ENCODE results near the gene CEND1.

CEND1 gene

GRCh38 chr11:811446-812245 is 21.8 kb upstream of the CEND1 start:
- no peak for DNase-seq (ENCODE audit: low spot score)

DNA sequence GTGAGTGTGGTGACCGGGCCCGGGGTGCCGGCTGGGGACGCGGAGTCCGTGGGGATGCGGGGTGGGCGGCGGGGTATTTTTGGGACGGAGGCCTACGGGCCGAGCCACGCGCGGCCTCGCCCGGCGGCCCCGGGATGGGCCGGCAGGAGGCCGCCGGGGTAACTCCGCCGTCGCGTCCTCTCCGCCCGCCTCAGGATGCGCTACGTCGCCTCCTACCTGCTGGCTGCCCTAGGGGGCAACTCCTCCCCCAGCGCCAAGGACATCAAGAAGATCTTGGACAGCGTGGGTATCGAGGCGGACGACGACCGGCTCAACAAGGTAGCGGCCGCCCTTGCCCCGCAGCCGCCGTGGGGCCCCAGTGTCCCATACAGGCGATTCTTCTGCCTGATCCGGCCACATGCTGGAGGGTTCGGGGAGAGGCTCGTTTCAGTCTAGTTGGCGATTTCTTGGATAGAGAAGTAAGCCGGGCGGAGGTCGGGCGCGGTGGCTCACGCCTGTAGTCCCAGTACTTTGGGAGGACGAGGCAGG is 20.2 kb upstream of the CEND1 start:
- DNase-seq (ENCODE audit: low spot score): no peak

DNA sequence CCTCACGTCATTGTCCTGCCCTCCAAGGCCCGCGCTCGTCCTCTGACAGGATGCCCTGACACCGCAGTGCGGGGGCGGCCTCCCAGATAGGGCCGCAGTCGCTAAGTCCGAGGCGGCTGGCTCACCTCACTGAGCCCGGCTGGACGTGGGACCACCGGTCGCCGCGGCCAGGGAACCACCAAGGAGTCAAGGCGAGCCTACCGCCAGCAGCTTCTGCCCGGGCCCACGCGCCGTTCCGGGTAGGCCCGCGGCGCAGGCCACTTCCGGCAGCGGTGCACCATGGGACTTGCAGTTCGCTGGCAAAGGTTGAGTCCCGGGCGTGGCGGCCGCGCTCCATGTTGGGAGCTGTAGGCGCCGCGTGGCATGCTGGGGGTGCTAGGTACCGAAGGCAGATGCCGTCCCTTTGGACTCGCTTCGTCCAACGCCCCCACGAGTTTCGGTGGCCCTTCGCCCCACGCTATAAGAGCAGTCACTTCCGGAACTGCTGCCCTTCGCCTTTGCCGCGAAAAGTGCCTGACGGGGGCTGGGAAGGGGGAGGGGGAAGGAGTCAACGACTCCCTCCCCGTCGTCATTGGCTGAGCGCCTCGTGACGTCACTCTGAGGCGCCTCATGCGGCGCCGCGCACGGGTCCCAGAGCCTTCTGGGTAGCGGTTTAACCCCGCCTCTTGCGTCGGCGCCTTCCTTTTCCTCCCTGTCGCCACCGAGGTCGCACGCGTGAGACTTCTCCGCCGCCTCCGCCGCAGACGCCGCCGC is 19.6 kb upstream of the CEND1 start, which contains the start of gene RPLP2:
Gene RPLP2 (plus strand): TSS at position 681 of the 753 bp plus-strand sequence. CDS start 268 bp downstream, outside the sequence.
- DNase-seq (ENCODE audit: low spot score): peak; percentile 93

DNA sequence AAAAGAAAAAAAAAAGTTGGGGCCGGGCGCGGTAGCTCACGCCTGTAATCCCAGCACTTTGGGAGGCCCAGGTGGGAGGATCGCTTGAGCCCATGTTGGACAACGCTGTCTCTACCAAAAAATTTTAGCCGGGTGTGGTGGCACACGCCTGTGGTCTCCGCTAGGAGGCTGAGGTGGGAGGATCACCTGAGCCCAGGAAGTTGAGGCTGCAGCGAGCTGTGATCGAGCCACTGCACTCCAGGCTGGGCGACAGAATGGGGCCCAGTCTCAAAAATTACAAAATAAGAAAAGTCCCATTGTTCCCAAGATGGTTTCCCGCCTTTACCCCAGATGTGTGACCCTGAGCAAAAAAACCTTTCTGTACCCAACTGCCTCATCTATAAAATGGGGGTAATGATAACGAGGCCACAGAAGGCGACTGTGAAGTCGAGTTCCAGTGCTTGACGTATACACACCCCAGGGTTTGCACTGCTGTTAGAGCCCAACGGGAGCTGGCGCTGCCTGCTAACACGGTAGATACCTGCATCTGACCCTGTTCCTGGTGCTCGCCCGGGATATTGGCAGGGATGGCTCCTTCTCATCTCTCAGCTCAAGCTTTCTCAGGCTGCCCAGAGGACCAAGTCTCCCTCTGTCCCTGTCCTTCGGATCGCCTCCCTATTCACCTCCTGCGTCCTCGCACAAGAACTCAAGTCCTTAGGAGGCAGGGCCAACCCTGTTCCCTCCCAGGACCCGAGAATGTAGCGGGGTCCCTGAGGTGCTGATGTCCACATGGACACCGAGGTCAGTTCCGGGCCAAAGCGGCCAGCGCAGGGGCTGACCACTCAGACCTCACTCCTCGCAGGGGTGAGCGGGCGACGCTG is 18.8 kb upstream of the CEND1 start:
- no peak for DNase-seq (ENCODE audit: low spot score)

- no peak for DNase-seq (ENCODE audit: low spot score)
These were observed 14.7 kb upstream of the CEND1 start for GRCh38 chr11:804599-804964.

GRCh38 chr11:803770-804598 is 14.1 kb upstream of the CEND1 start:
- no peak for DNase-seq (ENCODE audit: low spot score)

- no peak for DNase-seq (ENCODE audit: low spot score)
These were observed 13.5 kb upstream of the CEND1 start for GRCh38 chr11:803467-803742.

DNA sequence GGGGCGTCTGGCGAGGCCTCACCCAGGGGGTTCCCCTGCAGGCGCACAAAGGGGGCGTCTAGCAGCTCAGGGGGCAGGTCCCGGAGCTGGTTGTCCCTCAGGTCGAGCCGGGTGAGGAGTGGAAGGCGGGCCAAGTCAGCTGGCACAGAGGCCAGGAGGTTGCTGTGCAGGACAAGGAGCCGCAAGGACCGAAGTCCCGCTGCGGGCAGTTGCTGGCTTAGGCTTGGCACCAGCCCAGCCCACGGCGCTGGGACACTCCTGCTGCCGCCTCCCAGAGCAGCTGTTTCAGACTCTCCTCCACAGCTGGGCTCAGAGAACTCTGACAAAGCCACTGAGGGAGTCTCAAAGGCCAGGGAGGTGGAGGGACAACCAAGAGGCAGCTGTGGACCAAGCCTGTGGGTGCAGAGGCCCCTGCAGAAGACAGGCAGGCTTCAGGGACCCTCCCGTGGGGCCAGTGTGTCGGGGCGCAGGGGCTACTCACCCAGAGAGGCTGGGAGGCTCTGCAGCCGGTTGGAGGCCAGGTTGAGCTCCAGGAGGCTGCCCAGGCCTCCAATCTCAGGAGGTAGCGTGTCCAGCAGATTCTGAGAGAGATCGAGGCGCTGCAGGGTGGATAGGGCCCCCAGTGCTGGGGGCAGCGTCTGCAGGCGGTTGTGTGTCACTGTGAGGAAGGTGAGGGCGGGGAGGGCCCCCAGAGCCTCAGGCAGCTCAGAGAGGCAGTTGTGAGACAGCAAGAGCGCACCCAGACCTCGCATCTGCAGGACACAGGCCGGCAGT is 13.0 kb upstream of the CEND1 start:
- no peak for DNase-seq (ENCODE audit: low spot score)

DNA sequence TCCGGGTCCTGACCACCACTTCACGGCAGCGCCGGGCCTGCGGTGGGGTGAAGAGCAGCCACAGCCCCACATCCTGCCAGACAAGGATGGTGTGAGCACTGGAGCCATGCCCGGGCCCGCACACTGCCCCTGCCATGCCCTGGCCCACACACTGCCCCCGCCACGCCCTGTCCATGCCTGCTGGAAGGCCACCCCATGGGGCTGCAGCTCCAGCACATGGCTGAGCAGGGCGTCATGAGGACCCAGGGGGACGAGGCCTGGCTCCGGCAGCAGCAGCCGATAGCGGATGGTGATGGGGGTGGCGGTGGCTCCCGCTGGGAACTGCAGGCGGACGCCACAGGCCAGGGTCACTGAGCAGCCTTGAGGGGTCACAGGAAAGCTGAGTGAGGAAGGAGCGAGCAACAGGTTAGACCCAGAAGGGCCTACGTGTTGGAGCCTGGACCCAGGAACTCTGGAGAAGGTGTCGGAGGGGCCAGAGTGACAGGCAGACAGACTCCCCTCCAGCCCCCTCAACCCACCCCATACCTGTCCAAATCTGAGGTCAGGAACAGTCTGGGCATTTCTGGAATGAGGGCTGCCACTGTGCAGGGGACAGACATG is 12.2 kb upstream of the CEND1 start:
- no peak for DNase-seq (ENCODE audit: low spot score)

DNA sequence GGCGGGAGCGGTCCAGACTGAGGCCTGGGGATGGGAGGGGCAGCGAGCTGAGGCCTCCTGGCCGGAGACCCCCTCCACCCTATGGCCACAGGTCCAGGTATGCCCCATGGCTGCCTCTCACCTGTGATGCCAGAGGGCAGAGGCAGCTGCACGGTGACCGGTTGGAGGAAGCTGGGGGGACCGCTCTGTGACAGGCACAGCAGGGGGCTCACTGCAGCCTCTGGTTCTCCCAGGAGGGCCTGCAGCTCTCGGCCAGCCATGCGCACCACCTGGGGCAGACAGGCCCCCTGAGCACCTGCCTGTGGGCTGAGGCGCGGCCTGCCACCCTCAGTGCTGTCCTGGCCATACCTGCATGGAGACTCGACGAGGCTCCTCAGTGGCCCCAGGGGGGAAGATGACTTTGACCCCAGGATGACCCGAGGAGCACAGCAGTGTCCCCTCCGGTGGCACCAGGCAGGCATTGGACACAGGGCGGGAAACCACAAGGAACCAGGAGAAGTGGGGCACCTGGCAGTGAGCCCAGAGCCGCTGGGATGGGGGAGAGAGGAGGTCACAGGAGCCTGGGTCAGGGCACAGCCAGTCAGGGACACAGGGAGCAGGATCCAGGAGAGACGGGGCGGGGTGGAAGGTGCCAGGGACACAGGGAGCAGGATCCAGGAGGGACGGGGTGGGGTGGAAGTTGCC is 11.3 kb upstream of the CEND1 start:
- no peak for DNase-seq (ENCODE audit: low spot score)

- no peak for DNase-seq (ENCODE audit: low spot score)
These were observed 10.6 kb upstream of the CEND1 start for GRCh38 chr11:800473-800872.

DNA sequence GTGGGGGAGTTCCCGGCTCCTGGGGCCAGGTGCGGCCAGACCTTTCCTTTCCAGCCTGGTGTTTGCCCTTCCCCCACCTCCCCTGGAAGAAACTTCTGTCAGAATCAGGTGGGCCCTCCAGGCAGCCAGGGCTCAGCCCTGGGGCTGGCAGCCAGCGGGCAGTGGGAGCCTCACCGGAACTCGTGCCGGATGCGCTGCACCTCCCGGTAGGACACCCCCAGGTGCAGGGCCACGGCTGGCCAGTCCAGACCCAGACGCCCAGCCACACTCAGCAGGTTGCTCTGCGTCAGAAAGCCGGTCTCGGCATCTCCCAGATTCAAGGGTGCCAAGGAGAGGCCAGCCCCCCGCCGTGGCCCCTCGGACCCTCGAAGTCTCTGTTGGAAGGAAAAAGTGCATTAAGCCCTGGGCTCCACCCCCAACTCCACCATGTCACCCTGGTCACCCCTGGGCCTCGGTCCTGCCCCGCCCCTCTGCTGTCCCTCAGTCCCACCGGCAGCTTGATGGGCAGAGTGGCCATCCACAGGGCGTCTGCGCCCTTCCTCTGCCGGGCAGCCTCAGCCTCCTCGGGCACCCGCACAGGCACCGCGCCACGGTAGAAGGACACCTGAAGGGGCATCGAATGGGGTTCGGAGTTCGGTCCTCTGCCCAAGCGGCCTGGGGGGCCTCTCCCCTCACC is 9.9 kb upstream of the CEND1 start:
- no peak for DNase-seq (ENCODE audit: low spot score)

DNA sequence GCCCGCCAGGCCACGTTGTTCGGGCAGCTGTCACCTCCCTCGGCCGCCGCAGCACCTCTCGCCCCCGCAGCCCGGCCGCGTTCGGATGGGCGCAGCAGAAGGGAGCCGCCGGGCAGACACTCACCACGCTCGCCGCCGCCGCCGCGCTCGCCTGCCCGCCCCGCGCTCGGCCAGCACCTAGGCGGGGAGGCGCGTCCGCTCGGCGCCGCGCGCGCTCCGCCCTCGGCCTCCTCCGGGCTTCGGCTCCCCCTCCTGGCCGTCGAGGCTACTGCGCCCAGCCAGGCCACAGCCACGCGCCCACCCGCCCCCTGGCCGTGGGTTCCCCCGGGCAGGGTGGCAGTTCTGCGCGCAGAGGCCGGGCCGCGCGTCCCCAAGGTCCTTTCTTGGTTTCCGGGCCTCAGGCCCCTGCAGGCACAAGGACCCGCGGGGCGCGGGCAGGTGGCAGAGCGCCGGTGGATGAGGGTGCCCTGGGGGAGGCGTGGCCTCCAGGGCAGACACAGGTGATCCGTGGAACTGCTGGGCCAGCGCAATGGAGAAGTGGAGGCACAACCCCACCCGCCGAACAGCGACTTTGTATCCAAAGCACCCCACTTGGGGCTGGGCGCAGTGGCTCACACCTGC is 8.3 kb upstream of the CEND1 start, which contains the start of gene SLC25A22:
Gene SLC25A22 (minus strand): TSS at position 189 of the 621 bp plus-strand sequence. CDS start 3,275 bp downstream, outside the sequence.
- DNase-seq (ENCODE audit: low spot score): peak; percentile 99

- DNase-seq (ENCODE audit: low spot score): peak; percentile 79
These were observed 7.6 kb upstream of the CEND1 start for GRCh38 chr11:797296-798092.

DNA sequence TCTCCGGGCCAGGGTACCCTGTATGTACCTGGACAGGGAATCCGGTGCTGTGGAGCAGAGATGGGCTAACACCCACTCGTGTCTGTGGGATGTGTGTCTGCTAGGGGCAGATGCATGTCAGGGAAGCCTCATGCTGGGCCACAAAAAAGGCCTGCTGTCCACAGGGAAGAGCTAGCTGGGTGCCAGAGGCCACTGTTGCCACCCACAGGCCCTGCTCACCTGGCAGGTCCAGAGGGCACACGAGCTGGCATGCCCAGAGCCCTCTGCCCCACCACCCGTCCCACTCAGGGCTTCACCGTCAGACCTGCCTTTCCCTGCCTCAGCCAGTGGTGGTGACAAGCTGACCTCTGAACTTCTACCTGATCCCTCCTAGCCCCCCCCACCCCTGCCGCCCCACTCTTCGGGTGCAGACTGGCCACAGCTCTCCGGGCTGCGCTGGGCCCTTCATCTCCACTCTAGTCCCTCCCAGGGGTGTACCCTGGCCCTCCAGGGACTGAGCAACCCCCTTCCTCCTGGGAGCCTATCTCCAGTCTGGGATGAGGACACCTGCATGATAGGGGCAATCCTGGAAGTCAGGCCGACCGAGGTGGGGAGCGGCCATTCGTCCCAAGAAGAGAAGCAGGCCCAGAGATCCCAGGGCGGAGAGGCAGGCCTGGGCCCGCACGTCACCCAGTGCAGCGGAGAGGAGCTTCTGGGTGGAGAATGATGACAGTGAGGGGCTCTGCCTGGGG is 6.8 kb upstream of the CEND1 start:
- DNase-seq (ENCODE audit: low spot score): no peak

DNA sequence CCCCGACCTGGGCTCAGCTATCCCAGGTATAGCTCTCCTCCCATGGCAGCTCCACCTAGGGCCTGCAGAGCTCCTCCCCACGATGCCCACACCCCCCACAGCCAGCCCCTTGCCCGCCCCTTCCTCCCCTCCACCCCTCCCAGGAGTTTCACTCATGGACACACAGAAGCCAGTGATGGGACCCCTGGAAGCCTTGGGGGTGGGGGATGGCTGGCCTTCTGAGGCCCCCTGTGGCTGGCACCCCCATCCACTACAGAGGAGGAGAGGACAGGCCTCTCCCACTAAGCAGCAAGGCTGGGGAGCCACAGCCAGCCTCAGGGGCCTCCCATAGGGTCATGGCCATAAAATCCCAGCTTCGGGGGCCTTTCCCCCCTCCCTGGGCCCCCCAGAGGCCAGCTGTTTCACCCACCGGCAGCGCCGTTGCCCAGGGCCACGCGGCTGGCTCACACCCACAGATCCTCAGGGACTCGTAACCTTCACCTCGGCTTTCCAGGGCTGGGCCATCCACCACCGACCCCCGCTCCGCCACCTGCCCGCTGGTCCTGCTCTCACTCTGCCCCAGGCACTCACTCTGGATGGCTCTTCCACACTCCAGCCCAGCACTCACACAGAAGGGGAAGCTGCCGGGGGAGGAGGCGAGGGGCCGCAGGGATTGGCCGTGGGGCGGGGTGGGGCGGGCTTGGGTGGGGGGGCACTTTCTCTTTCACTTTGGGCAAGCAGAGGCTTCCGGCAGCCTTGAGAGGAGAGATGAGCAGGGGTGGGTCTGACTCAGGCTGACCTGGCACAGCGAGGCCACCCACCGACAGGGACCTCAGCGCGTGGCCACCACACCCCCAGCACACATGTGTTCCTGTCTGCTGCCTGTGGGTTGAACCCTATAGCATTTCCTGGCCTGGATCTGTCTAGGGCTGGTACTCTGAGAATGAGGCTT is 6.0 kb upstream of the CEND1 start:
- no peak for DNase-seq (ENCODE audit: low spot score)

Measured in iPS-NIHi11 (cell line).